HG02970 (cell line): ENCODE measurements around the gene NR3C2.
"Not testable (repeated sequence)": the region's sequence is repeated elsewhere in the genome, so short reads cannot be mapped to it uniquely, and the experiment has no call there.

Source experiments
- ATAC-seq: cut with Tn5 transposase; IDR thresholded peaks from one replicate; pipeline ENCODE4 v1.9.1; 2021; ENCODE audit warnings: mild to moderate bottlenecking, moderate library complexity, moderate number of reproducible peaks; ENCODE audit not compliant: unreplicated experiment, low FRiP score

The NR3C2 gene

GRCh38 chr4:148327683-148328082 is 114.5 kb downstream of the NR3C2 start:
- no peak for ATAC-seq

GRCh38 chr4:148323316-148323715 is 118.9 kb downstream of the NR3C2 start:
- ATAC-seq: not testable (repeated sequence)

DNA sequence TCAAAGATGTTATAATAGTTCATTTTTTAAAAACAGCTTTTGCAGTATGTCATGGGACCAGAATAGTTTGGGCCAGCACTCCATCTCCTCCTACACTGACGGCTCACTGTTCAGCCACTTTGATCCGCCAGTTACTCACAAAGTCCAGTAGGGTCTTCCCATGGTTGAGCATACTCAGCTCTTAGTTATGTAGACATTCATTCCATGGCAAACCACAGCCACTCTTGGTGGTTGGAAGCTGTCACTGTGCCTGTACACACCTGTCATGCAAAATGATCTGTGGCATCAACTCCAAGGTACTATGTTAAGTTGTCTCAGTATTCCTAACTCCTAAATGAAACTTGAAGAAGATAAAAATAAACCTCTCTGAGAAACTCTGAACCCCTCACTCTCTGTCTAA is 127.2 kb downstream of the NR3C2 start:
- no peak for ATAC-seq

- ATAC-seq: no peak
These were observed 129.2 kb downstream of the NR3C2 start for GRCh38 chr4:148312956-148313490.

- ATAC-seq: no peak
These were observed 130.7 kb downstream of the NR3C2 start for GRCh38 chr4:148311526-148311925.

- no peak for ATAC-seq
These were observed 131.5 kb downstream of the NR3C2 start for GRCh38 chr4:148310756-148311155.

- ATAC-seq: no peak
These were observed 136.5 kb downstream of the NR3C2 start for GRCh38 chr4:148305751-148306150.

DNA sequence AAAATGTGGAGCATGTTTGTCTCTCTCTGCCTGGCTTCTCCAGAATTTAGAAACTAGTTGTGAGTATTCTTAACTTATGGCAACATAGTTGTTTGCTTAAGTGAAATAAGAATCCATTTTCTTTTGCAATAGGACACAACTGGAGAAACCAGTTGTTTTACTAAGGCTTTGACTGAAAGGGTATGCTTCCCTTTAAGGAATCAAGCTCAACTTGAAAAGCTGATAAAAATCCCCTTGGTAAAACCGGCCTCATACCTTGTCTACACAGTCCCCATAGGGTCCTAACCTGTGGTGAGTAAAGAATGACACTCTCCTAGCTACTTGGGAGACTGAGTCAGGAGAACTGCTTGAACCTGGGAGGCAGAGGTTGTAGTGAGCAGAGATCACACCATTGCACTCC is 139.8 kb downstream of the NR3C2 start:
- ATAC-seq: no peak

- ATAC-seq: no peak
These were observed 141.3 kb downstream of the NR3C2 start for GRCh38 chr4:148300877-148301276.

- ATAC-seq: no peak
These were observed 142.9 kb downstream of the NR3C2 start for GRCh38 chr4:148299337-148299736.

DNA sequence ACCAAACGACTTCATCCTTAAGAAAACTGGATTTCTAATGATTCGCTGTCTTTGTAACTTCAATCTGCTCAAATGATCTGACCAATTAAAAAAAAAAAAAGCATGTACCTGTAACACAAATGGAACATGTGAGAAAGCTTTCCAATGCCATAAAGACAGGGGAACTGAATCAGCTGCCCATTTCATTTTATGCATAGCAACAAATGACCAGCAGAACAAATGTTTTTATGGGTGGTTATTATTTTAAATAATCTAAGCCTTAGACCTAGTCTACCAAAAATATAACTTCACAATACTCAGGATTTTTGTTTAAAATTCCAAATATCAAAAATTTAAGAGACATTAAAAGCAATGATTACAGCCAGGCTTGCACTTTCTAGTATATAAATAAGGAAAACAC is 145.7 kb downstream of the NR3C2 start:
- ATAC-seq: no peak

DNA sequence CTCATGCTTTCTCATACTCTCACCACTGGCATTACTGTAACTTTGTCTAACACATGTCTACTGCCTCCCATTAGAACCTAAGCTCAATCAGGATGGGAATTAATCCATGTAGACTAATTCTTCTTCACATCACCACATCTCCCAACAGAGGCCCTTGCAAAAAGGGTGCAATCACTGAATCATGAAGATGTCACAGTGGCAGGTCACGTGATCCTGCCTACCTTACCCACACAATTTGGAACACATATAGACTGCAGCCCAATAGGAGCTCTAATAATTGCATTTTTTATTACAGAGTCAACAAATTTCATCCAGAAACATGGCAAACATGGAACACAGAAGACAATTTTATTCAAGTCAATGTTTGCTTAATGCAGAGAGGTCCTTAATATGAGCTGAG is 146.6 kb downstream of the NR3C2 start:
- ATAC-seq: no peak

DNA sequence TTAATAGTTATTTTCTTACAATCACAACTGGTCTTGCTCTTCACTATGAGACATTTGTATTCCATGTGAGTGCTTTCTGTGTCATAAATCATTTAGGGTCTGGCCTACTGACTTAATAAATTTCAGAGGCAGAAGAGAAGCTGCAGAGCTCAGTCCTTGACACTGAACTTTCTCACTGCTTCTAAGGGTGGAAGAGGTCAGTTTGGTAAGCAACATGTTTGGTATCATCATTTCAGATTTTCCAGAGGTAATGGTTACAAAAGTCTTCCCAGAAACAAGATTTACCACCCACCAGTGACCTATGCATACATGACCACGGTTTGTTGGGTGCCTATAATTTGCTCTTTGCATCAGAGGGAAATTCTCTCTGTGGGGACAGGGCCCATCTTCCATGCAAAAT is 148.6 kb downstream of the NR3C2 start:
- ATAC-seq: no peak

DNA sequence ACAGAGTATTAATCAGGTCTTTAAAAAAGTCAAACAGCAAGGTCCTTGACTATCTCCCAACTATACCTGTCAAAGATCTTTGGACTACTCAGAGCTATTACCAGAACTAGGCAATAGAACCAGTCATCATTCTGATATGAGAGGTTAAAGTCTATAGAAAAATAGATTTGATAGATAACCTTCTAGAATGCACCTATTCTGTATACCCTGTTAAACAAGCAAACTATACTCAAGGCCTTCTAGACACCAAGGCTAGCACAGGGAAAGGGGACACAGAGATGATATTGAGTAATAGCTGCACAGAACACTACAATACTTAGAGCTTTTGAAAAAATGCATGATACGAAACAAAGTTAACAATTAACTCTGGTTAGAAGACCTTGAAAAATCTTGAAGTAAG is 149.5 kb downstream of the NR3C2 start:
- no peak for ATAC-seq

- no peak for ATAC-seq
These were observed 152.5 kb downstream of the NR3C2 start for GRCh38 chr4:148289740-148290139.

- ATAC-seq: no peak
These were observed 153.8 kb downstream of the NR3C2 start for GRCh38 chr4:148288448-148288847.

- no peak for ATAC-seq
These were observed 155.1 kb downstream of the NR3C2 start for GRCh38 chr4:148287111-148287510.

- ATAC-seq: no peak
These were observed 156.2 kb downstream of the NR3C2 start for GRCh38 chr4:148286012-148286411.

GRCh38 chr4:148283665-148284064 is 158.5 kb downstream of the NR3C2 start:
- no peak for ATAC-seq

DNA sequence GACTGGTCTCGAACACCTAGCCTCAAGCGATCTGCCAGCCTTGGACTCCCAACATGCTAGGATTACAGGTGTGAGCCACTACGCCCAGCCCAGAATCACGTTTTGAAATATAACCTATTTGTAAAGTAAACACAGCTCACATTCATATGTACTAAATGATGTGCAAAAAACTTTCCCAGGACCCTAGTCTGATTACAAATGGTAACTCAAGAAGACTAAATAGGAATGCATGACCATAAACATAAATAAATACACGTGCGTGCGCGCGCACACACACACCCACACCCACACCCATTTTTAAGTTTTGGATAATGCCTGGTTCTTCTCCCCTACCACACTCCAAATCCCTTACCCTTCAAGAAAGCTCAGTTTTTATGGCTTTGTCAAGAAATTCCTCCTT is 163.9 kb downstream of the NR3C2 start:
- no peak for ATAC-seq

GRCh38 chr4:148275266-148275665 is 166.9 kb downstream of the NR3C2 start:
- ATAC-seq: no peak

- ATAC-seq: no peak
These were observed 168.7 kb downstream of the NR3C2 start for GRCh38 chr4:148273501-148273986.

GRCh38 chr4:148271166-148271565 is 171.0 kb downstream of the NR3C2 start:
- ATAC-seq: no peak
